Activated T-cell treated with anti-CD3 and anti-CD28 coated beads for 48 hours (primary cell): Measurements from ENCODE around the gene MYO9A.
"Not testable (repeated sequence)": the region's sequence is repeated elsewhere in the genome, so short reads cannot be mapped to it uniquely, and the experiment has no call there.

Experiments
- DNase-seq: peaks from one replicate; pipeline ENCODE4 v3.0.0-alpha.2; 2020; ENCODE audit warnings: low read depth

Gene MYO9A

GRCh38 chr15:71945012-71945411 lies 172.9 kb downstream of the MYO9A start:
- DNase-seq, result no peak

DNA sequence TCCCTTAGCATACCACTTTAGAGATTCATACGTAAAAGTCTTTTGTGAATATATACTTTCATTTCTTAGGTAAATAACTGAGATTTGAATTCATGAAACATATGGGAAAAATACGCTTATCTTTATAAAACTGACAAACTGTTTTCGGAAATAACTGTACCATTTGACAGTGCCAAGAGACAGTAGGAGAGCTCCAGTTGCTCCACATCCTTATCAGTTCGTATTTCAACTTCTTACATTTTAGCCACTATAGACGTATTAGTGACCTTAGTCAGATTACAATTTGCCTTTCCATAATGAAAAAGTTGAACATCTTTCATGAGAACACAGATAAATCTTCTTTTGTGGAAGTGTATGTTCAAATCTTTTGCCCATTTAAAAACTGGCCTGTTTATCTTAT lies 174.1 kb downstream of the MYO9A start:
- DNase-seq, result no peak

DNA sequence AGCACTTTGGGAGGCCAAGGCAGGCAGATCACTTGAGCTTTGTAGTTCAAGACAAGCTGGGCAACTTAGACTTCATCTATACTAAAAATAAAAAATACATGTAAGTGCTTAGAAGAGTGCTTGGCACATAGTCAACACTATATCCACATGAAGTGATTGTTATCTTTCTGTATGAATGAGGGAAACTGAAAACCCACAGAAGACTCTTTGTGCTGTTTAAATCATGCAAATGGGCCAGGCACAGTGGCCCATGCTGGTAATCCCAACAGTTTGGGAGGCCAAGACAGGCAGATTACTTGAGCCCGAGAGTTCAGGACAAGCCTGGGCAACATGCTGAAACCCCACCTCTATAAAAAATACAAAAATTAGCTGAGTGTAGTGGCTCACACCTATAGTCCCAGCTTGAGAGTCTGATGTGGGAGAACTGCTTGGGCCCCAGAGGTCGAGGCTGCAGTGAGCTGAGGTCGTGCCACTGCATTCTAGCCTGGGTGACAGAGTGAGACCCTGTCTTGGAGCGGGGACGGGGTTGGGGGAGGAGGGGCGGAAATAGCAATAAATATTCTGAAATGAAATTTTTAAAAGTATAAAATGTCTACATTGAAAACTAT lies 177.9 kb downstream of the MYO9A start:
- DNase-seq, result no peak

- DNase-seq, result no peak
Observed at GRCh38 chr15:71937650-71938311, 180.2 kb downstream of the MYO9A start.

GRCh38 chr15:71934446-71934845 lies 183.5 kb downstream of the MYO9A start:
- DNase-seq, result no peak

- no peak for DNase-seq
Observed at GRCh38 chr15:71932689-71933088, 185.3 kb downstream of the MYO9A start.

GRCh38 chr15:71931261-71931660 lies 186.7 kb downstream of the MYO9A start:
- DNase-seq, result no peak

DNA sequence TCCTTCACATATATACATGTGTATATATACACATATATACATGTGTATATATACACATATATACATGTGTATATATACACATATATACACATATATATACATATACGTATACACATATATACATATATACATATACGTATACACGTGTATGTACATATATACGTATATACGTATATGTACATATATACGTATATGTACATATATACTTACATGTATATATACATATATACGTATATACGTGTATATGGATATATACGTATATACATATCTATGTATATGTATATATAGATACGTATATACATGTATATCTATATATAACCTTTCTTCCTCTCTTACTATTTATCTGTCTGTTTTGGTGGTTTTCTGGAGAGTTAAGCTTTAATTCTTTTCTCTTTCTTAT lies 192.8 kb downstream of the MYO9A start:
- DNase-seq, result no peak

DNA sequence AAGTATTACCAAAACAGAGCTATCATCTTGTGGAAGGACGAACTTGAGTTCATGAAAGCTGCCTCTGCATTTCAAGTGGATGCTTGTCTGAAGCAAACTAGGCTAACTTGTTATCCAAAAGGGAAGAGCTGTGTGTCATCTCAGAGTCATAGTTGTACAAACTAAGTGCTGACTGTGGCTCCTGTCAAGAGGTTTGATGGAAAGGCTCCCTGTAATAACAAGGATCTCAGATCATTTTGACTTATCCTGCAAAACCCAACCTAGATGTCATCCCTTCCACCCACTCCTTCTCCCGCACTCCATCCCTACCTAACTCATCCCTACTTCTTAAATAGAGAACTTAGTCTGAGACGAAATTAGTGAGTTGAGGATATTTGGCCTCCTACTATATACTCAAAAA lies 196.8 kb downstream of the MYO9A start:
- no peak for DNase-seq

GRCh38 chr15:71920573-71920972 lies 197.4 kb downstream of the MYO9A start:
- no peak for DNase-seq

GRCh38 chr15:71916834-71917233 lies 201.1 kb downstream of the MYO9A start:
- DNase-seq, result no peak

DNA sequence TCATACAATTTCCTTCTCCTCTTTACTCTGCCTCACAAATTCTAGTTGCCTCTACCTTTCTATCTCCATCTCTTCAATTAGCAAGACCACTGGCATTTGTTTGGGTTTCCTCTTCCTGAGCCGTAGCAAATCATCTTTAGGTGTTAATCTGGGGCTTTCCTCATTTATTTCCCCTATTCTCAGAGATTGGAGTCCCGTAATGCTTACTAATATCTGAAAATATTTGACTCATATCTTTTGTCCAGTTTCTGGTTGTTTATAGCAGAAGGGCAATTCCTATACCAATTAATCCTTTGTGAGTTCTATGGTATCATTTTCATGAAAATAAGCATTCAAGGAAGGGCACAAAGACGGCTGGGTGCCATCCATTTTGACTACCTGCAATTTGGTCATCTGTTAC lies 203.9 kb downstream of the MYO9A start:
- no peak for DNase-seq

DNA sequence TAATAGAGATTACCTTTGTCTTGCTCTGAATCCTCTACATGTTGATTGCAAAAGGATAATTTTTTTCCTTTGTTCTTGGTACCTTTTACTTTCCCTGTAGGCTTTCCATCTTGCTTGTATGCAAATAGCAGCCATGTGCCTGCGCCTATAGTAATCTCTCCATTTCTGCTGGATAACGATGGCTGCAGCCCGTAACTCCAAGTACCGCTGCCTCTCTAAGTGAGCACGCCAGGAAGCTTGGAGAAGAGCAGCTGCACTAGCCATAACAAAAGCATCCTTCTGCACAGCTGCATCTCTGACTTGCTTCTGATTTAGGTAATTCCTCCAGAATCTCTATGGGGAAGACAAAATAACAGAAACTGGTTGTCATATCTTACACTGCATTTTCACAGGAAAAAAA lies 218.3 kb downstream of the MYO9A start:
- no peak for DNase-seq

- no peak for DNase-seq
Observed at GRCh38 chr15:71893691-71894090, 224.3 kb downstream of the MYO9A start.

GRCh38 chr15:71892335-71892734 lies 225.6 kb downstream of the MYO9A start:
- DNase-seq, result no peak

DNA sequence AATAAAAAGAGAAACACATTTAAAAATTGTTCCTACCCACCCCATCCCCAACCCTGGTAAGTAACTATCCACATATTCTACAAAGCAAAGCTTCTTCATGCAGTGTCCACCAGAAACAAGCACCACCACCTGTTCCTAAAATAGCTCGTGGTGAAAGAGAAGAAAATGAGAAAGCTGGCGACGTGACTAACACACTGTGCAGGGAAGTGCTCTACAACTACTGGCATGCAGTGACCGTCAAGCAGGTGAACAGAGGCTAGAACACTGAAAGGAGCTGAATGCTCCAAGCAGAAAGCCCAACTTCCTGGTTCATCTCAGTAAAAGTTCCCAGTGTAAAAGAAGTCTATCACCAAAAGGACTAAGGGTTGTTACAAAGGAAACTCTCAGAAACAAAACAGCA lies 226.9 kb downstream of the MYO9A start:
- DNase-seq, result no peak

DNA sequence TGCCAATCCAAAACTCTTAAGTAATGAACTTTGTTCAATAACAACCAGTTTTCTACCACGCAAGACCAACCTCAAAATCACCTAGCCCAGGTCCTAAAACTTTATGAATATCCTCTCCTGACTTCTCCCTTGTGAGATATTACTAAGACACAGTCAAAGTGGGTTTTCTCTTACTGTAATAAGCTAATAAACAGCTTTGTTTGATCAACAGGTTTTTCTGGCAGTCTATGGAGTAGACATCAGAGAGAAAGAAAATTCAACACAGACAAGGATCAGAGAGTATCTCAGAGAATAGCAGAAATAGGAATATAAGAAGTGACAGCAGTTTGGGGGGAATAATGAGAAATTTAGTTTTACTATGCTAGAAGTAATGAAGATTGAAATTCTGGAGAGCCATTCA lies 228.0 kb downstream of the MYO9A start:
- no peak for DNase-seq

DNA sequence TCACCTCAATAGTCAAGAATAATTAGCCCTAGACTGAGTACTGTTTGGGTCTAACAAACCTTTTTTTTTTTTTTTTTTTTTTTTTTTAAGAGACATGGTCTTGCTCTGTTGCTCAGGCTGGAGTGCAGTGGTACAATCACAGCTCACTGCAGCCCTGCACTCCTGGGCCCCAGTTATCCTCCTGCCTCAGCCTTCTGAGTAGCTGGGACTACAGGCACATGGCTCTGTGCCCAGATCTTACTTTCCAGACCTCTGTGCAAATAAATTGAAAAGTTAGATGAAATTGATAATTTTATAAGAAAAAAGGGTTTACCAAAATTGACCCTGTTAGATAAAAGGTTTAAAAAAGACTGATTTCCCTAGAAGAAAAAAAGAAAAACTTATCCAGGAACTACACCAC lies 228.6 kb downstream of the MYO9A start:
- no peak for DNase-seq

- no peak for DNase-seq
Observed at GRCh38 chr15:71888797-71889196, 229.2 kb downstream of the MYO9A start.

- DNase-seq, result no peak
Observed at GRCh38 chr15:71885390-71885789, 232.6 kb downstream of the MYO9A start.

DNA sequence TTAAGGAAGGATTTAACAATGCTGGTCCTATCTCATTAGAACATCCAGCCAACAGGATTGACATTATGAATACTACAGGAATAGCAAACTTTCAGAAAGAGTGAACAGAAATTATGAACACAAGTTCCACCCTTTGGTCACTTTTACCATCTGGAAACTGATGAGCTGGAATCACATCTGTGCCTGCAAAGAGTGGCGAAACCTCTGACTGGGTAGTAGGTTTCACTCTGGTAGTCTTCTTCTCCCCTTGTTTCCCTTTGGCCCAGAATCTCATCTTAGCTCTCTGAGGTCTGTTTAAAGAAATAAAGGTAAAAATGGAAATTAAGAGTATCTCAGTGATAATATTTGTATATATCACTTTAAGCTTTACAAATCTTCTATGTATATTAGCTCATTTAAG lies 234.5 kb downstream of the MYO9A start:
- DNase-seq, result no peak

- DNase-seq, result no peak
Observed at GRCh38 chr15:71880276-71880675, 237.7 kb downstream of the MYO9A start.

DNA sequence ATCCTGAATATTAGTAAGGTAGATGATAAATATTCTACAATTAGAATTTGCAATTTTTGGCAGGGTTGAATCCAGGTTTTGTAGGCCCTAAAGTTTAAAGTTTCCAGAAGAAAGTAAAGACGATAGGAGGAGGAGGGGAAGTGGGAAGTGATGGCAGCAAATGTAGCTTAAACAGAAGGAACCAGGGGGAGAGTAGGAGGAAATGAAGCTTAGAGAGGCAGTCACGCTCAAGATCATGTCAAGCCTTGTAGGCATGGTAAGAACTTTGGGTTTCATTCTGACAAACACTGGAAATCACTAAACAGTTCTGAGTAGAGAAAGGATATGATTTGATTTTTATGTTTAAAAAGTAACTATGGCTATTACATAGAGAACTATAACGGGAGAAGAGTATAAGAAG lies 243.7 kb downstream of the MYO9A start:
- DNase-seq, result no peak

DNA sequence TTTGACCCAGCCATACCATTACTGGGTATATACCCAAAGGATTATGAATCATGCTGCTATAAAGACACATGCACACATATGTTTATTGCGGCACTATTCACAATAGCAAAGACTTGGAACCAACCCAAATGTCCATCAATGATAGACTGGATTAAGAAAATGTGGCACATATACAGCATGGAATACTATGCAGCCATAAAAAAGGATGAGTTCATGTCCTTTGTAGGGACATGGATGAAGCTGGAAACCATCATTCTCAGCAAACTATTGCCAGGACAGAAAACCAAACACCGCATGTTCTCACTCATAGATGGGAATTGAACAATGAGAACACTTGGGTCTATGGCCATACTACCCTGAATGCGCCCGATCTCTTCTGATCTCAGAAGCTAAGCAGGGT lies 259.7 kb downstream of the MYO9A start:
- not testable (repeated sequence) for DNase-seq
